ENCODE data around the gene DNAJC7.
"Not testable (repeated sequence)": the region's sequence is repeated elsewhere in the genome, so short reads cannot be mapped to it uniquely, and the experiment has no call there.

Gene DNAJC7

DNA sequence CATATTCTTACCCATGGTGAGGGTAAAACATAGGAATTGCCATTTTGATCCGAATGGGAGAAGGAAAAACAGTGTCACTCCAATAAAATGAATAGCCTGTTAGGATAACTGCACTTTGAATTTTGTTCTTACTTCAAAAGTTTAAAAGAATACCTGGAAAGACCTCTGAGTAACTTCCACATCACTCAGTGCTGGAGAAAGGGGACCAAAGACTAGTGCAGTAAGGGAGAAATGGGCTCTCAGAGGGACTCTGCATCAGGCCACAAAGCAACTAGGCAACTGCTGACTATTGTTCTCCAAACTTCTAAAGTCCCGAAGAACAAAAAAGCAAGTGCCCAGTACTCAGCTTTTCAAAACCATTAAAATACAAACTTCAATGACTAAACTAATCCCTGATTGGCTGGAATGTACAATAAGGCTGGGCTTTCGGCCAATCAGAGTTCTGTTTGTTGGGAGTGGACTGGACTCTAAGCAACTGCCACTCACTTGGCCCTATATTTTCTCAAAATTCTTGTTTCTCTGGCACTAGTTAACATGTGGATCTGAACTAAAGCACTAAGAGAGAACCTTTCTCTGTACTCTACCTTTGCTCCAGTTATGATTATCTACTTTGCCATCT is 6.2 kb downstream of the DNAJC7 start:
- no peak for DNase-seq

DNA sequence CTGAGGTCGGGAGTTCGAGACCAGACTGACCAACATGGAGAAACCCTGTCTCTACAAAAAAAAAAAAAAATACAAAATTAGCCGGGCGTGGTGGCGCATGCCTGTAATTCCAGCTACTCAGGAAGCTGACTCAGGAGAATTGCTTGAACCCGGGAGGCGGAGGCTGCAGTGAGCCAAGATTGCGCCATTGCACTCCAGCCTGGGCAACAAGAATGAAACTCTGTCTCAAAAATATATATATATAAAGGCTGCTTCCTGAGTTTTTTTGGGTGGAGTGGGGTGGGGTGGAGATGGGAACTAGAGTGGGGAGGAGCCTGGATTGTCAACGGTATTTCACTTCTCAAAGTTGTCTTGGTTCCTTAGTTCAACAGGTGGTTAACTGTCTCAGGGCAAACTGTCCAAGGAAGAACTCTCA is 7.0 kb downstream of the DNAJC7 start:
- DNase-seq = not testable (repeated sequence)

GRCh38 chr17:42009170-42009569 is 8.1 kb downstream of the DNAJC7 start:
- DNase-seq = no peak

GRCh38 chr17:42005166-42005565 is 12.1 kb downstream of the DNAJC7 start:
- DNase-seq = no peak

- DNase-seq = no peak
Measured at GRCh38 chr17:42002792-42003301, 14.4 kb downstream of the DNAJC7 start.

DNA sequence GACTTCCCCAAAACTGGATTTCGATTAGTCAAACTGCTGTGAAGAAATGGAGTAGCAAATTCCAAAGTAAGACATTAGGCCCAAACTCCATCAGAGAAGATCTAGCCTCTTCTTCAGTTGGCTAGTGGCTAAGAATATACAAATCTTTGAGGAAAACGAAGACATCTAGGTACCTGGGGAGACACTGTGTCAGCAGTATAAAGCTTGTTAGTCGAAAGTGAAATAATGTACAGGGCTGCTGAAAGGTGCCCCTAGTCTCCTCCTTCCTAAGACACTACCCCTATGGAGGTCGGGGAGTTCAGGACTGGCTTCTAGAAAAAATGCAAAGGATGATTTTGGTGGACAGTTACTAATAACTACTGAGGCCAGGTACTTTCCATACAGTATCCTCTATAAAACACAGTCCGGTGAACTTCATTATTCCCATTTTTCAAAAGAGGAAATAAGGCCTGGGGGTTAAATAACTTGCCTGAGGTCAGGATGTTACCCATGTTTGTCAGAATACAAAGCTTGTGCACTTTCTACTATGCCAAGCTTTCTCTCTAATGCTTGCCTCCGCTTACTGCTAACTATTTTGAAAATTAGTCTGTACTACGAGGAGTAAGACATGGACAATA is 15.0 kb downstream of the DNAJC7 start:
- DNase-seq = no peak

- DNase-seq = no peak
Measured at GRCh38 chr17:42001729-42002128, 15.5 kb downstream of the DNAJC7 start.

DNA sequence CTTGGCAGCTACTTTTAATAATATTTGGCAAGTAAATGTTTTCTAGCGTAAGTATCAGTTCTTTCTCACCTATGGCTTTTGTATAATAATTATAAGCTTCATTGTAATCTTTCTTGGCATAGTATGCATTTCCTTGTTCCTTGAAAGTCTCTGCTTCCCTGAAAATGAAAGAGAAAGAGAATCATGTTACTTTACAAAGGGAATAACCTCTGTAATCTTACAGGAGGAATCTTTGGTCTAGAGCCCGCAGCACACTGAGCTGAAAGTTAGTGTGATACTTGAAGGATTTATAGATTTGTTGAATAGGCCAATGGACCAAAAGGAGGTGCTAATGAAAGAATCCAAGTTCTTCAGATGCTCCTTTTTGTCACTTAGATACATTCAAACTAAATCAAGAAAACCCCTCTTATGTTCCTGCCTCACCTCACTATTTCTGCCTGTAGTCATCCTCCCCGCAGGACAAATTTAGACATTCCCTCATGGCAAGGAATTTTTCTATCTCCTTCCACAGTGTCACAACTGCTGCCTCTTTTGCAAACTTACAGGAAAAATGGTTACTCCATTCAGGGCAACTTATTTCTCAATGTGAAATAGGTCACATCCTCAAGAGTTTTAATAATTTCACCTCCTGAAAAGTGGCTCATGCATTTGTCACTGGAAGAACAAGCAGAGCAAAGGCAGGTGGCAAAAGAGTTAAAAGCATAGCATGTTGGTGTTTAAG is 16.7 kb downstream of the DNAJC7 start:
- DNase-seq = no peak

GRCh38 chr17:41998497-41998896 is 18.7 kb downstream of the DNAJC7 start:
- no peak for DNase-seq

GRCh38 chr17:41996855-41997164 is 20.4 kb downstream of the DNAJC7 start:
- DNase-seq = no peak

DNA sequence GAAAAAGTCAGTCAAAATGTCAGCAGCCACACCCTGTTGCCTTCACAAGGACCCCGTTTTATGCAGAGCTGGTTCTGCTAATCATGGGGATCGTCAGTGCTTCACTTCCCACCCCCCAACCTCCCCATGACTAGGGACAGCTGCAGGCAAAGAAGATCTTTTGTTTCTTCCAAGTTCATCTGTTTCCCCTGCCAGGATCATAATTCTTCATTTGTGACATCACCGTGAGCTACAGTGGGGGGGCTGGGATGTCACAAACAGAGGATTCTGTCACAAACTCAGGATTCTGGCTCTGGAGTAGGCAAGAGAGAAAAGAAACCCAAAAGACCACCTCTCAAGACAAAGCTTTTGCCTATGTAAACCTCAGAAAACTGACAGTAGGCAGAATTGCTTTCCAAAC is 24.7 kb downstream of the DNAJC7 start:
- no peak for DNase-seq

DNA sequence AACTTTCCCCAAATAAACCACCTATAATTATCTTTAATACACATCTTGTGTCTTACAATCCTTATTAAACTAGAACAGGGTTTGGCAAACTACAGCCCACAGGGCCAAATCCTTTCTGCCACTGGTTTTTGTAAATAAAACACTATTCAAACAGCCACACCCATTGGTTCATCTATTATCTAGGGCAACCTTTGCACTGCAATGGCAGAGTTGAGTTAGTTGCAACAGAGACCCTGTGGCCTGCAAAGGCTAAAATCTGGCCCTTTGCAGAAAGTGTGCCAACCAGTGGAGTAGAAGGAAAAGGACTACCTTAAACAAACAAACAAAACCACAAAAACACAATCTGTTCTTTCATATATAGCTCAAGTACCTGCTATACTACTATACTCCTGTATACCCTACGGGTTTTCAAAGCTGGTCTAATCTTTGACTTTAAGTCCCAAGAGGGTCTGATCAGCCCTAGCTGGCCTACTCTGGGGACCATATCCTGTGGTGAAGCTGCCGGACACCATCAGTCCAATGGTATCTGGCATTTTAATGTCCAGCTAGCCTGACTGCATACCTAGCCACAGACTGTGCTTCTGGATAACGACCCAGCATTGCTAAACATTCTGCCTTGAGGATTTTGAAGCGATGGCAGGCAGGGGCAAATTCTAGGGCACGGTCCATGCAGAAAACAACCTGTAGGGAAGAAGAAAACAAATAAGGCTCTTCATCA is 27.4 kb downstream of the DNAJC7 start:
- DNase-seq = no peak

DNA sequence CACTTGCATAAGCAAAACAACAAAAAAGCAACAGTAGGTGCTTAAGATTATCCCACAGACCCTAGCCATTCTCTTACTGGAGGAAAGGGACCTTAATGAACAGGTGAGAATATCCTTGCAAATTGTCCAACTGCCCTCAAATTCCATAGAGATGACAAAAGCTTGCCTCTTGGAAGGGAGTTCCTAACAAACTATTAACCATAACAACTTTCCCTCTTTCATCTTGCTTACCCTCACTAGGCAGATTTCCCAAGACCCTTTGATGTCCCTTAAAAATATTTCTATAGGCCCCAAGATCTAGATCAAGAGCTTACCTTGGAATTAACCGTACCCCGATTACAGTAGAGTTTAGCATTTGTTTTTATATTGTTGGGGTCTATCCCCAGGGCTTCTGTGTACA is 28.8 kb downstream of the DNAJC7 start:
- DNase-seq = no peak

DNA sequence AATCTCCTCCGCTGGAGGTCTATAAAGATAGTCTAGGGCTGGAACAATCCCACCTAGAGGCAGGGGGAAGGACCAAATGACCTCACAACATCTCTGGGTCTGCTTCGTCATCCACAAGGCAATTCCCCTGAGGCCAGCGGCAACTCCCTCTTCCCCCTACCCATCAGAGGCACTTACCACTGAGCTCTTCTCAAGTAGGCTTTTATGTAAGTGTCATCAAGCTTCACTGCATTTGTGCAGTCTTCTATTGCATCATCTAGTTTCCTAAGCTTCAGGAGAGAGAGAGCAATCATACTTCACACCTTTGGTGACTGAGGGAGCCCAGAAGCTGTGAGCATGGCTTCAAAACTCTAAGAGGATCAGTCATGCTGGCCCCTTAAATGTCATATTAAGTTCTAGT is 29.6 kb downstream of the DNAJC7 start:
- DNase-seq = no peak

- no peak for DNase-seq
Measured at GRCh38 chr17:41986634-41987033, 30.6 kb downstream of the DNAJC7 start.

DNA sequence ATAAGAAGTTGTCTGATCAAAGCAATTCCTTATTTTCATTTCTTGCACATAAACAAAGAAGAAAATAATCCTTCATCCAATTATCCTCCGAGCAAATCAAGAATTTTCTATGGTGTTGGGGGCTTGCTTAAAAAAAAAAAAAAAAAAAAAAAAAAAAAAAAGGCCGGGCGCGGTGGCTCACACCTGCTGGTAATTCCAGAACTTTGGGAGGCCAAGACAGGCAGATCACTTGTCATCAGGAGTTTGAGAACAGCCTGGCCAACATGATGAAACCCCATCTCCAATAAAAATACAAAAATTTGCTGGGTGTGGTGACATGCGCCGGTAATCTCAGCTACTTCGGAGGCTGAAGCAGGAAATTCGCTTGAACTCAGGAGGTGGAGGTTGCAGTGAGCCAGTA is 31.3 kb downstream of the DNAJC7 start:
- DNase-seq = no peak

- DNase-seq = no peak
Measured at GRCh38 chr17:41984454-41984853, 32.8 kb downstream of the DNAJC7 start.

DNA sequence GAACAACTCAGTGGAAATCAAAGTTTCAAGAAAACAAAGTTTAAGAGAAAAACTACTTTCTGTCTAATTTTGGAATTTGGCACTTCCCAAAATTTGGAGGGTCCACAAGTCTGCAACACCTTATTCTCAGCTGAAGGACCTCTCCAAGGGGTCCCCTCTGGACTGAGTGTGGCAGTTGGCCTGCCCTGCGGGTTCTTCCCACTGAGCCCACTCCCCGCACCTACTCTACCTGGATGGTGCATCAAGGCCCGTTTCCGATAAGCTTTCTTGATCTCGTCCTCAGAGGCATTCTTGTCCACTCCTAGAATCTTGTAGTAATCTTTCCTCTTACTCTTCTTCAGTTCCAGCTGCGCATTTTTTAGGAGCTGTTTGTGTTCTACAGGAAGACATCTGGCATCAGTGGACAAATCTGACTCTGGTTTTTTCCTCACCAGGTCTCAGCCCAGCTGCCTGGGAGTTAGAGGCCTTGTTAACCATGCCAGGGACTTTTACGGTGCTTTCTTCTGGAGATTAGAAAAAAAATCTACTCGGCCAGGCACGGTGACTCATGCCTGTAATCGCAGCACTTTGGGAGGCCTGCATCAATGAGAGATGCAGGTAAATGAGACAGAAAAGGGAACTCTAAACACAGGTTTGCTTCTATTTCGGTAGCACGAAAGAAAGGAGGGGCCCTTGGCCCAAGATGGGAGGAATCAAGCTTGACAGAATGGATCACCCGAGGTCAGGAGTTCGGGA is 35.0 kb downstream of the DNAJC7 start:
- no peak for DNase-seq

- no peak for DNase-seq
Measured at GRCh38 chr17:41977991-41978390, 39.2 kb downstream of the DNAJC7 start.

GRCh38 chr17:41976142-41976768 is 41.0 kb downstream of the DNAJC7 start:
- DNase-seq = no peak

- DNase-seq = no peak
Measured at GRCh38 chr17:41975099-41976083, 41.8 kb downstream of the DNAJC7 start.

All from 8988T (cell line).